Erythroblast (primary cell): ENCODE measurements around the gene ATF6.

Experiments used
- GATA1 ChIP-seq: IDR thresholded peaks from 2 replicates; pipeline ENCODE4 v1.6.1; 2011; ENCODE audit warnings: low read depth, mild to moderate bottlenecking, control low read depth, low read length, moderate library complexity
- POLR2A ChIP-seq: IDR thresholded peaks from 2 replicates; pipeline ENCODE4 v1.6.1; 2011; ENCODE audit warnings: mild to moderate bottlenecking, low read length

DNA sequence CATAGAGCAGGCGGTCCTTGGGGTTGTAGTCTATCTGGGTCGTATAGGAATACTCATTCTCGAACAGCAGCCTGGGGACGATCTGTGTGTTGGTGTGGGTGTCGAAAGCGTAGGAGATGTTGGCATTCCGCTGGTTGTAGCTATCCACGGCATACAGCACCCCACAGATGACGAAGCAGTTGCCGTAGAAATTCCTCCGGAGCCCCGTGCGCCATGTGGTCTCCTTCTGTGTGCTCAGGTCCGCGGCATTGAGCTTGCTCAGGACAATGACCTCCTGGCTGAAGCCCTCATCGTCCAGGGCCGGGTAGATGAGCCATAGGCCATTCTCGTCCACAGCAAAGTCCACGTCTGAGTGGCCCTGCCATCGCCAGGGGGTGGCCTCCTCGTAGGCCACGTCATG, 217.6 kb downstream of the ATF6 start:
- TF ChIP-seq POLR2A (no peak), GATA1 (no peak)
